Cardiac septum (tissue), 1 donor: ENCODE data around the gene KIF25. TPM values are rescaled to one million over a fixed set of nuclear protein-coding genes. Genes with fewer than 3 reads are reported as not detected.

Experiments
- DNase-seq: peaks from one replicate; pipeline ENCODE4 v3.0.0-alpha.2; 2020; ENCODE audit warnings: low spot score
- intact Hi-C: fragments of 100-400 bp; cut with DNase I; formaldehyde crosslinking; loops from one replicate; pipeline ENCODE4 v1.14.0; 2022
- long read RNA-seq: library from polyadenylated mRNA; unstranded; transcript quantifications from one replicate; pipeline ENCODE4 v2.0.0, GENCODE V29; 2021
- total RNA-seq: library from RNA; stranded (reverse); fragmentation: NEBNext Ultra II Directional; extraction: Animal tissue kit (Norgen Biotek cat#: 25700); gene quantifications from one replicate; pipeline ENCODE4 v1.2.1, GENCODE V29; 2021
- donor health status: DM: no; HTN: no; CAD: no.

KIF25 gene
- total RNA-seq: 0.24 TPM
- long read RNA-seq, partial matches to known transcripts: 0 of 2 reads
- long read RNA-seq, other reads (novel, unspliced or antisense): 2 of 2 reads

- intact Hi-C loops: loop anchor here (10.0 kb wide), 1 partner anchor 117 kb away; no protein-coding TSS in a partner anchor
- DNase-seq: no peak
Observed at GRCh38 chr6:167997642-167998041, at the start of gene KIF25. Gene KIF25, plus strand, starts transcription at chr6:167997671. Its CDS starts 31,915 bp downstream, at chr6:168029586.

- intact Hi-C loops: no loop called here
- DNase-seq: no peak
Observed at GRCh38 chr6:167947716-167948115, 49.8 kb upstream of the KIF25 start.

- DNase-seq: no peak
- intact Hi-C loops: no loop called here
Observed at GRCh38 chr6:167948716-167949115, 48.8 kb upstream of the KIF25 start.

GRCh38 chr6:167949121-167949684 is 48.3 kb upstream of the KIF25 start:
- intact Hi-C loops: no loop called here
- DNase-seq: no peak

GRCh38 chr6:167951781-167952511 is 45.5 kb upstream of the KIF25 start:
- intact Hi-C loops: no loop called here
- no peak for DNase-seq

- no peak for DNase-seq
Observed at GRCh38 chr6:167952512-167952859, 45.0 kb upstream of the KIF25 start.

GRCh38 chr6:167953551-167953950 is 43.9 kb upstream of the KIF25 start:
- intact Hi-C loops: no loop called here

More at GRCh38 chr6:167952512-167952859, 45.0 kb upstream of the KIF25 start:
- intact Hi-C loops: no loop called here

GRCh38 chr6:167954151-167954550 is 43.3 kb upstream of the KIF25 start:
- DNase-seq: no peak

More at GRCh38 chr6:167953551-167953950, 43.9 kb upstream of the KIF25 start:
- no peak for DNase-seq

GRCh38 chr6:167956491-167956890 is 41.0 kb upstream of the KIF25 start:
- intact Hi-C loops: no loop called here

More at GRCh38 chr6:167954151-167954550, 43.3 kb upstream of the KIF25 start:
- intact Hi-C loops: no loop called here

GRCh38 chr6:167956983-167957492 is 40.4 kb upstream of the KIF25 start:
- intact Hi-C loops: no loop called here
- no peak for DNase-seq

More at GRCh38 chr6:167956491-167956890, 41.0 kb upstream of the KIF25 start:
- DNase-seq: no peak

- DNase-seq: no peak
- intact Hi-C loops: no loop called here
Observed at GRCh38 chr6:167957626-167958025, 39.8 kb upstream of the KIF25 start.

GRCh38 chr6:167960579-167960978 is 36.9 kb upstream of the KIF25 start:
- DNase-seq: no peak
- intact Hi-C loops: no loop called here

- DNase-seq: no peak
- intact Hi-C loops: no loop called here
Observed at GRCh38 chr6:167962711-167963110, 34.8 kb upstream of the KIF25 start.

GRCh38 chr6:167963589-167964057 is 33.8 kb upstream of the KIF25 start:
- no peak for DNase-seq
- intact Hi-C loops: no loop called here

- intact Hi-C loops: loop anchor here (5.0 kb wide), 1 partner anchor 34 kb away; no protein-coding TSS in a partner anchor
- DNase-seq: no peak
Observed at GRCh38 chr6:167965592-167966539, 31.6 kb upstream of the KIF25 start.

- intact Hi-C loops: loop anchor here (5.0 kb wide), 1 partner anchor 34 kb away; no protein-coding TSS in a partner anchor
- DNase-seq: no peak
Observed at GRCh38 chr6:167966540-167966905, 30.9 kb upstream of the KIF25 start.

- DNase-seq: no peak
- intact Hi-C loops: loop anchor here (5.0 kb wide), 1 partner anchor 36 kb away; no protein-coding TSS in a partner anchor
Observed at GRCh38 chr6:167968091-167968490, 29.4 kb upstream of the KIF25 start.

GRCh38 chr6:167970230-167970629 is 27.2 kb upstream of the KIF25 start:
- intact Hi-C loops: no loop called here

GRCh38 chr6:167972193-167972592 is 25.3 kb upstream of the KIF25 start:
- no peak for DNase-seq
- intact Hi-C loops: no loop called here

More at GRCh38 chr6:167970230-167970629, 27.2 kb upstream of the KIF25 start:
- DNase-seq: no peak
